ENCODE measurements around the gene EIPR1. TPM values are rescaled to one million over a fixed set of nuclear protein-coding genes. Genes with fewer than 3 reads are reported as not detected.
A peak's percentile ranks its signal among the peaks of the same experiment; 100 is the strongest.

Gene EIPR1
- total and polyA plus RNA-seq, 5 experiments from 2014 or later: 26.8 to 42.2 (median 38.1) TPM

GRCh38 chr2:3414133-3414860 lies 36.7 kb upstream of the EIPR1 start:
- peak overlapping the region in 5 of 10 donors; percentile 9 to 51 (median 21) for H3K27ac Mint-ChIP-seq
- peaks cover 0 to 69% (median 3%) of the 10 kb centered on the region in 3 donors for H3K36me3 Mint-ChIP-seq
- POLR2A ChIA-PET: no interaction called here
- no peak overlapping the region for H3K4me3 Mint-ChIP-seq
- DNase-seq (no peak), ATAC-seq (no peak)
- peaks cover 7 to 40% (median 15%) of the 10 kb centered on the region in 4 donors for H3K4me1 Mint-ChIP-seq
- no peaks in the 10 kb centered on the region for H3K9me3 Mint-ChIP-seq
- no peaks in the 10 kb centered on the region for H3K27me3 Mint-ChIP-seq

- POLR2A ChIA-PET: no interaction called here
- peak overlapping the region in 3 of 10 donors; percentile 11 to 66 (median 25) for H3K27ac Mint-ChIP-seq
- ATAC-seq: no peak
- H3K36me3 Mint-ChIP-seq: peaks cover 0 to 67% (median 3%) of the 10 kb centered on the region in 3 donors
- H3K9me3 Mint-ChIP-seq: no peaks in the 10 kb centered on the region
- no peaks in the 10 kb centered on the region for H3K27me3 Mint-ChIP-seq
- peaks cover 7 to 40% (median 15%) of the 10 kb centered on the region in 4 donors for H3K4me1 Mint-ChIP-seq
- no peak for DNase-seq
- no peak overlapping the region for H3K4me3 Mint-ChIP-seq
Observed at GRCh38 chr2:3413697-3414096, 36.1 kb upstream of the EIPR1 start.

GRCh38 chr2:3411103-3411502 lies 33.5 kb upstream of the EIPR1 start:
- H3K4me3 Mint-ChIP-seq: no peak overlapping the region
- ATAC-seq (no peak), DNase-seq (no peak)
- H3K4me1 Mint-ChIP-seq: peaks cover 9 to 39% (median 12%) of the 10 kb centered on the region in 4 donors
- H3K27me3 Mint-ChIP-seq: no peaks in the 10 kb centered on the region
- no peaks in the 10 kb centered on the region for H3K9me3 Mint-ChIP-seq
- H3K27ac Mint-ChIP-seq: peak overlapping the region in 4 of 10 donors; percentile 22 to 78 (median 64)
- POLR2A ChIA-PET: no interaction called here
- H3K36me3 Mint-ChIP-seq: peaks cover 3 to 64% (median 3%) of the 10 kb centered on the region in 3 donors

GRCh38 chr2:3409627-3410170 lies 32.1 kb upstream of the EIPR1 start:
- Mint-ChIP-seq H3K4me3 (no peak overlapping the region), H3K4me1 (peaks cover 11 to 39% (median 16%) of the 10 kb centered on the region in 4 donors), H3K27me3 (no peaks in the 10 kb centered on the region), H3K9me3 (no peaks in the 10 kb centered on the region), H3K27ac (peak overlapping the region in 2 of 10 donors; percentile 22 to 80), H3K36me3 (peaks cover 3 to 63% (median 7%) of the 10 kb centered on the region in 3 donors)
- ATAC-seq (no peak), DNase-seq (no peak)
- POLR2A ChIA-PET: no interaction called here

- DNase-seq (no peak), ATAC-seq (no peak)
- peak overlapping the region in 2 of 10 donors; percentile 20 to 69 for H3K27ac Mint-ChIP-seq
- POLR2A ChIA-PET: no interaction called here
- H3K4me1 Mint-ChIP-seq: peaks cover 15 to 48% (median 22%) of the 10 kb centered on the region in 4 donors
- H3K27me3 Mint-ChIP-seq: no peaks in the 10 kb centered on the region
- peaks cover 7 to 63% (median 11%) of the 10 kb centered on the region in 3 donors for H3K36me3 Mint-ChIP-seq
- no peak overlapping the region for H3K4me3 Mint-ChIP-seq
- H3K9me3 Mint-ChIP-seq: no peaks in the 10 kb centered on the region
Observed at GRCh38 chr2:3408781-3409180, 31.2 kb upstream of the EIPR1 start.

GRCh38 chr2:3406501-3406900 lies 28.9 kb upstream of the EIPR1 start:
- Mint-ChIP-seq H3K27me3 (no peaks in the 10 kb centered on the region), H3K27ac (peak overlapping the region in 1 of 10 donors; percentile 47), H3K4me1 (peaks cover 14 to 48% (median 20%) of the 10 kb centered on the region in 4 donors), H3K4me3 (no peak overlapping the region), H3K36me3 (peaks cover 7 to 79% (median 20%) of the 10 kb centered on the region in 3 donors), H3K9me3 (no peaks in the 10 kb centered on the region)
- POLR2A ChIA-PET: interaction anchor here (1.3 kb wide), 1 partner anchor 10 kb away, joined by 3 read pairs; no protein-coding TSS in a partner anchor
- DNase-seq: no peak
- no peak for ATAC-seq

GRCh38 chr2:3405876-3406275 lies 28.3 kb upstream of the EIPR1 start:
- H3K4me1 Mint-ChIP-seq: peaks cover 14 to 43% (median 20%) of the 10 kb centered on the region in 4 donors
- no peak for DNase-seq
- no peaks in the 10 kb centered on the region for H3K9me3 Mint-ChIP-seq
- no peak for ATAC-seq
- peak overlapping the region in 1 of 10 donors; percentile 75 for H3K27ac Mint-ChIP-seq
- no peak overlapping the region for H3K4me3 Mint-ChIP-seq
- H3K27me3 Mint-ChIP-seq: no peaks in the 10 kb centered on the region
- POLR2A ChIA-PET: interaction anchor here (1.3 kb wide), 1 partner anchor 9 kb away, joined by 3 read pairs; no protein-coding TSS in a partner anchor
- H3K36me3 Mint-ChIP-seq: peaks cover 7 to 78% (median 20%) of the 10 kb centered on the region in 3 donors

- DNase-seq (no peak), ATAC-seq (no peak)
- H3K27ac Mint-ChIP-seq: peak overlapping the region in 1 of 10 donors; percentile 75
- no peaks in the 10 kb centered on the region for H3K27me3 Mint-ChIP-seq
- peaks cover 7 to 78% (median 20%) of the 10 kb centered on the region in 3 donors for H3K36me3 Mint-ChIP-seq
- POLR2A ChIA-PET: no interaction called here
- no peak overlapping the region for H3K4me3 Mint-ChIP-seq
- peaks cover 15 to 44% (median 25%) of the 10 kb centered on the region in 4 donors for H3K4me1 Mint-ChIP-seq
- H3K9me3 Mint-ChIP-seq: no peaks in the 10 kb centered on the region
Observed at GRCh38 chr2:3405307-3405706, 27.7 kb upstream of the EIPR1 start.

- POLR2A ChIA-PET: no interaction called here
- DNase-seq (no peak), ATAC-seq (no peak)
- H3K27me3 Mint-ChIP-seq: no peaks in the 10 kb centered on the region
- H3K4me3 Mint-ChIP-seq: no peak overlapping the region
- peaks cover 7 to 73% (median 20%) of the 10 kb centered on the region in 3 donors for H3K36me3 Mint-ChIP-seq
- peaks cover 12 to 44% (median 23%) of the 10 kb centered on the region in 4 donors for H3K4me1 Mint-ChIP-seq
- H3K27ac Mint-ChIP-seq: no peak overlapping the region
- no peaks in the 10 kb centered on the region for H3K9me3 Mint-ChIP-seq
Observed at GRCh38 chr2:3404349-3404894, 26.8 kb upstream of the EIPR1 start.

GRCh38 chr2:3403587-3404334 lies 26.1 kb upstream of the EIPR1 start:
- H3K9me3 Mint-ChIP-seq: peaks cover 0 to 1% (median 0%) of the 10 kb centered on the region in 9 donors
- POLR2A ChIA-PET: no interaction called here
- no peak overlapping the region for H3K27ac Mint-ChIP-seq

GRCh38 chr2:3399829-3400228 lies 22.2 kb upstream of the EIPR1 start:
- no peak for ATAC-seq
- H3K36me3 Mint-ChIP-seq: peaks cover 25 to 84% (median 56%) of the 10 kb centered on the region in 3 donors
- H3K4me3 Mint-ChIP-seq: no peak overlapping the region
- no peak for DNase-seq
- no peaks in the 10 kb centered on the region for H3K27me3 Mint-ChIP-seq
- H3K27ac Mint-ChIP-seq: no peak overlapping the region
- POLR2A ChIA-PET: no interaction called here
- H3K4me1 Mint-ChIP-seq: peaks cover 10 to 43% (median 22%) of the 10 kb centered on the region in 4 donors
- peaks cover 0 to 35% (median 15%) of the 10 kb centered on the region in 9 donors for H3K9me3 Mint-ChIP-seq

More at GRCh38 chr2:3403587-3404334, 26.1 kb upstream of the EIPR1 start:
- ATAC-seq: no peak
- Mint-ChIP-seq H3K27me3 (no peaks in the 10 kb centered on the region), H3K4me1 (peaks cover 12 to 44% (median 24%) of the 10 kb centered on the region in 4 donors), H3K36me3 (peaks cover 7 to 73% (median 24%) of the 10 kb centered on the region in 3 donors), H3K4me3 (no peak overlapping the region)
- no peak for DNase-seq

GRCh38 chr2:3399381-3399780 lies 21.8 kb upstream of the EIPR1 start:
- DNase-seq (no peak), ATAC-seq (no peak)
- Mint-ChIP-seq H3K27me3 (no peaks in the 10 kb centered on the region), H3K4me3 (no peak overlapping the region), H3K27ac (peak overlapping the region in 1 of 10 donors; percentile 76), H3K36me3 (peaks cover 27 to 84% (median 58%) of the 10 kb centered on the region in 3 donors), H3K4me1 (peaks cover 7 to 40% (median 21%) of the 10 kb centered on the region in 4 donors), H3K9me3 (peaks cover 0 to 37% (median 15%) of the 10 kb centered on the region in 9 donors)
- POLR2A ChIA-PET: no interaction called here
